A673 (cell line): ENCODE results near the gene TMEM63B. TPM values are rescaled to one million over a fixed set of nuclear protein-coding genes. Genes with fewer than 3 reads are reported as not detected.
"Not testable (repeated sequence)": the region's sequence is repeated elsewhere in the genome, so short reads cannot be mapped to it uniquely, and the experiment has no call there.

Experiments used
- BruUV-seq: library from RNA; stranded (reverse); fragments of 400-500 nt; replicated peaks from 2 replicates; lab custom pipeline; 2021; lab: Mats Ljungman, UMichigan
- CTCF ChIA-PET: fragments of 300-600 bp; sonication (Branson Sonifier 250); formaldehyde crosslinking; loops from one replicate; lab custom pipeline; 2022; ENCODE audit warnings: antibody characterized with exemption; lab: Charles Lee
- POLR2A ChIA-PET: fragments of 300-600 bp; sonication (Branson Sonifier 250); formaldehyde crosslinking; loops from one replicate; lab custom pipeline; 2022; ENCODE audit warnings: antibody characterized with exemption; ENCODE audit not compliant: low non-redundant PET; lab: Charles Lee
- DNase-seq: peaks from one replicate; pipeline ENCODE4 v3.0.0-alpha.2; 2015; ENCODE audit warnings: low spot score
- H3K27ac ChIP-seq: fragments of 200-600 bp; sonication (generic); 2 replicates; pipeline ENCODE4 v1.5.1; 2016; ENCODE audit warnings: mixed run types, low read depth, mild to moderate bottlenecking, mixed read lengths, antibody characterized with exemption, low read length; ENCODE audit not compliant: poor library complexity, severe bottlenecking
- H3K27me3 ChIP-seq: fragments of 200-600 bp; sonication (generic); replicated peaks from 2 replicates; pipeline ENCODE4 v1.6.1; 2017; ENCODE audit warnings: mixed run types, low read depth, mild to moderate bottlenecking, mixed read lengths, antibody characterized with exemption, low read length; ENCODE audit not compliant: insufficient read depth, poor library complexity
- H3K36me3 ChIP-seq: fragments of 200-600 bp; sonication (generic); 2 replicates; pipeline ENCODE4 v1.6.1; 2016; ENCODE audit warnings: mixed run types, mild to moderate bottlenecking, mixed read lengths, antibody characterized with exemption, low read length; ENCODE audit not compliant: insufficient read depth, poor library complexity, severe bottlenecking
- H3K4me1 ChIP-seq: fragments of 200-600 bp; sonication (generic); 2 replicates; pipeline ENCODE4 v1.6.1; 2017; ENCODE audit warnings: mixed run types, mild to moderate bottlenecking, mixed read lengths, antibody characterized with exemption, low read length; ENCODE audit not compliant: insufficient read depth, poor library complexity, severe bottlenecking
- H3K4me3 ChIP-seq: fragments of 200-600 bp; sonication (generic); 2 replicates; pipeline ENCODE4 v1.5.1; 2016; ENCODE audit warnings: low read depth, mixed run types, mild to moderate bottlenecking, mixed read lengths, low read length; ENCODE audit not compliant: poor library complexity, severe bottlenecking
- H3K9me3 ChIP-seq: fragments of 200-600 bp; sonication (generic); 2 replicates; pipeline ENCODE4 v1.6.1; 2016; ENCODE audit warnings: mixed run types, low read depth, mild to moderate bottlenecking, mixed read lengths, antibody characterized with exemption, low read length; ENCODE audit not compliant: poor library complexity, severe bottlenecking
- CTCF ChIP-seq: fragments of 300-800, 200-600 bp; sonication (generic); conservative IDR thresholded peaks from 2 replicates; pipeline ENCODE4 v1.5.1; 2017; ENCODE audit warnings: low read depth, mild to moderate bottlenecking, antibody characterized with exemption, low read length, moderate library complexity, mixed read lengths
- EZH2 ChIP-seq: fragments of 200-600 bp; sonication (generic); IDR thresholded peaks from 2 replicates; pipeline ENCODE4 v1.6.1; 2017; ENCODE audit warnings: borderline replicate concordance, low read depth, mild to moderate bottlenecking, mixed read lengths, antibody characterized with exemption, low read length; ENCODE audit not compliant: poor library complexity, severe bottlenecking
- intact Hi-C: fragments of 100-400 bp; cut with micrococcal nuclease; formaldehyde crosslinking; loops from one replicate; pipeline ENCODE4 v1.10.0; 2022; ENCODE audit not compliant: unreplicated experiment
- total RNA-seq: library from RNA; stranded (reverse); gene quantifications from 2 replicates; pipeline ENCODE4 v1.2.3, GENCODE V29; 2021

TMEM63B gene
- total RNA-seq, 1 experiment from 2014 or later = 32.0 TPM

- no peaks in the 10 kb centered on the region for H3K27me3 ChIP-seq
- no peaks in the 10 kb centered on the region for H3K4me1 ChIP-seq
- intact Hi-C loops = no loop called here
- no peak overlapping the region for H3K27ac ChIP-seq
- TF ChIP-seq EZH2 = no peak
- no peak for TF ChIP-seq CTCF
- ChIA-PET POLR2A (no interaction called here), CTCF (interaction anchor here (0.7 kb wide), 1 partner anchor 38 kb away, joined by 7 read pairs; no protein-coding TSS in a partner anchor)
- no peaks in the 10 kb centered on the region for H3K9me3 ChIP-seq
- BruUV-seq = no TSS peak
- no peak overlapping the region for H3K4me3 ChIP-seq
- H3K36me3 ChIP-seq = no peaks in the 10 kb centered on the region
- no peak for DNase-seq
Measured at GRCh38 chr6:44190715-44191114, 63.4 kb downstream of the TMEM63B start.

DNA sequence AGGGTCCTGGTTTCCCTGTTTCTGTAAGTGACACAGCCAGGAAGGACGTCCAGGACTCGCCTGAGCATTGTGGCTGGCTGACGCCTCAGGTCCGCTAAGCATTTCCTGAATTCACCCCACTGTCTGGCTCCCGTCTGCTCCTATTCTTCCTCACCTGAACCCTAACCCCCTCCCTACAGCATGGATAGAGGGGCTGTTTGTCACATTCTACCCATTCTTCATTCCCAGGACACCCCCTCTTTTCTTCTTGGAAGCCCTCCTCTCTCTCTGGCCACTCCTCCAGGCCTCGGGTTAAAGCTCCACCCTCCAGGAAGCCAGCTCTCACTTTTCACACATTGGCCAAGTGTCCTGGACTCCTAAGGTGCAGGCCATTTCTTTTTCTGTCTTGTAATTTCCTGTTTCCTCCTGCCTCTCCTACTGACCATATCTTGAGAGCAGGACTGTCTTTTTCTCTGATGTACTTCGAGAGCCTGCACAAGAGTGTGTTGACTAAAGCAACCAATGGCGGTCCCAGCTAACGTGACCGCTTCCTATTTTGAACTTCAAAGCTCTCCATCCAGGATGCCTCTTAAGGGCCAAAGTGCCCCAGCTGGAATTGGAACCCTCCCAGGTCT is 65.2 kb downstream of the TMEM63B start:
- Histone ChIP-seq H3K4me3 (no peak overlapping the region), H3K4me1 (no peaks in the 10 kb centered on the region), H3K36me3 (no peaks in the 10 kb centered on the region), H3K27ac (no peak overlapping the region), H3K9me3 (no peaks in the 10 kb centered on the region), H3K27me3 (no peaks in the 10 kb centered on the region)
- BruUV-seq = no TSS peak
- CTCF ChIA-PET = interaction anchor here (0.6 kb wide), 1 partner anchor 10 kb away, joined by 3 read pairs; no protein-coding TSS in a partner anchor
- no peak for DNase-seq
- intact Hi-C loops = no loop called here
- TF ChIP-seq EZH2 = no peak
- POLR2A ChIA-PET = no interaction called here

DNA sequence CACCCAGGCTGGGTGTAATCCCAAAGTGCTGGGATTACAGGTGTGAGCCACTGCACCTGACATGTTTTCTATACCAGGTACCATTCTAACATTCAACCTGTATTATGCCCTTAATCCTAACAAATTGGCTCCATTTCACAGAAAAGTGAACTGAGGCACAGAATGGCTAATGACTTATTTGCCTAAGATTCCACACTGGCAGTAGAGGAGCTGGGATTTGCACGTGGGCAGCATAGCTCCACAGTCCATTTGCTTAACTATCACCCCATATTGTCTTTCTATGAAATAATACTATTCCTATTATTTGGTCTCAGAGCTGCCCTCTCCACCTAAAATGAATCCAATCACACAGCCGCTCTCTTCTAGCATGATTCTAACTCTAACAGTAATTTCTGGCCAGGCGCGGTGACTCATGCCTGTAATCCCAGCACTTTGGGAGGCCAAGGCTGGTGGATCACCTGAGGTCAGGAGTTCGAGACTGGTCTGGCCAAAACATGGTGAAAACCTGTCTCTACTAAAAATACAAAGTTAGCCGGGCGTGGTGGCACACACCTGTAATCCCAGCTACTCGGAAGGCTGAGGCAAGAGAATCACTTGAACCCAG is 66.1 kb downstream of the TMEM63B start:
- no peak for TF ChIP-seq EZH2
- no peak for TF ChIP-seq CTCF
- H3K4me1 ChIP-seq = no peaks in the 10 kb centered on the region
- H3K9me3 ChIP-seq = no peaks in the 10 kb centered on the region
- intact Hi-C loops = no loop called here
- no peaks in the 10 kb centered on the region for H3K36me3 ChIP-seq
- POLR2A ChIA-PET = no interaction called here
- no peaks in the 10 kb centered on the region for H3K27me3 ChIP-seq
- H3K4me3 ChIP-seq = no peak overlapping the region
- CTCF ChIA-PET = no interaction called here
- BruUV-seq = no TSS peak
- no peak overlapping the region for H3K27ac ChIP-seq
- DNase-seq = no peak

- H3K4me1 ChIP-seq = no peaks in the 10 kb centered on the region
- H3K9me3 ChIP-seq = no peaks in the 10 kb centered on the region
- no peaks in the 10 kb centered on the region for H3K27me3 ChIP-seq
- BruUV-seq = no TSS peak
- TF ChIP-seq EZH2 (no peak), CTCF (no peak)
- no peaks in the 10 kb centered on the region for H3K36me3 ChIP-seq
- no peak for DNase-seq
- no peak overlapping the region for H3K4me3 ChIP-seq
- no peak overlapping the region for H3K27ac ChIP-seq
- ChIA-PET CTCF (no interaction called here), POLR2A (no interaction called here)
- intact Hi-C loops = no loop called here
Measured at GRCh38 chr6:44194326-44194725, 67.0 kb downstream of the TMEM63B start.

GRCh38 chr6:44196351-44196750 is 69.0 kb downstream of the TMEM63B start:
- POLR2A ChIA-PET, intact Hi-C loops, H3K9me3 ChIP-seq, H3K4me3 ChIP-seq, DNase-seq, CTCF ChIA-PET, H3K4me1 ChIP-seq, H3K36me3 ChIP-seq, BruUV-seq, H3K27ac ChIP-seq, H3K27me3 ChIP-seq: not testable (repeated sequence)
